Sigmoid colon (tissue), 7 donors: ENCODE data around the gene GSTO1. TPM values are rescaled to one million over a fixed set of nuclear protein-coding genes. Genes with fewer than 3 reads are reported as not detected.

ENCODE experiments used
- DNase-seq: peaks from one replicate; pipeline ENCODE4 v3.0.0-alpha.2; 2019
- H3K27ac ChIP-seq, 4 donors: fragments of 200-600 bp; sonication (generic); one replicate each; pipeline ENCODE4 v1.5.1; 2016 to 2019; ENCODE audit warnings: mild to moderate bottlenecking in 1 of 4
- H3K27me3 ChIP-seq, 3 donors: fragments of 200-600 bp; sonication (generic); one replicate each; pipeline ENCODE4 v1.5.1; 2019; ENCODE audit warnings: mild to moderate bottlenecking in 1 of 3
- H3K36me3 ChIP-seq, 4 donors: fragments of 200-600 bp; sonication (generic); one replicate each; pipeline ENCODE4 v1.5.1; 2016 to 2019
- H3K4me1 ChIP-seq, 4 donors: fragments of 200-600 bp; sonication (generic); one replicate each; pipeline ENCODE4 v1.5.1; 2017 to 2019
- H3K4me3 ChIP-seq, 4 donors: fragments of 200-600 bp; sonication (generic); one replicate each; pipeline ENCODE4 v1.5.1; 2017 to 2019; ENCODE audit warnings: mild to moderate bottlenecking in 2 of 4, moderate library complexity in 1 of 4
- H3K9me3 ChIP-seq, 4 donors: fragments of 200-600 bp in 3 of 4; sonication (generic) in 3 of 4; one replicate each; pipeline versions ENCODE4 v1.5.1 to v1.6.1; 2013 to 2019
- CTCF ChIP-seq, 4 experiments: fragments of 450-650 bp in 3 of 4; fragments of 200-600 bp in 1 of 4; IDR thresholded peaks; one replicate each; pipeline ENCODE4 v1.5.1; 2016 to 2019; ENCODE audit warnings: antibody characterized with exemption in 4 of 4, mild to moderate bottlenecking in 3 of 4, moderate library complexity in 2 of 4
- EP300 ChIP-seq, 4 donors: sonication (generic); formaldehyde crosslinking; IDR thresholded peaks; one replicate each; pipeline ENCODE4 v1.6.1; 2017; ENCODE audit warnings: antibody characterized with exemption in 4 of 4
- POLR2A ChIP-seq, 2 donors: fragments of 450-650 bp; IDR thresholded peaks; one replicate each; pipeline ENCODE4 v1.6.1; 2016; ENCODE audit warnings: antibody characterized with exemption in 2 of 2, mild to moderate bottlenecking in 2 of 2, moderate library complexity in 2 of 2
- POLR2AphosphoS5 ChIP-seq, 4 donors: sonication (generic); formaldehyde crosslinking; IDR thresholded peaks; one replicate each; pipeline ENCODE4 v1.6.1; 2017; ENCODE audit warnings: antibody characterized with exemption in 4 of 4
- WGBS, 2 donors: extraction: QIAGEN DNeasy Blood & Tissue Kit; methylation state at CpG; one replicate each; pipeline ENCODE4 v1.1.7; 2013; 5-methylcytosine and 5-hydroxymethylcytosine counted together
- intact Hi-C: fragments of 100-400 bp; cut with DNase I; formaldehyde crosslinking; loops from one replicate; pipeline ENCODE4 v1.15.1; 2023
- polyA plus RNA-seq, 3 donors: library from polyadenylated mRNA; stranded (reverse); fragments of 200-250 nt; gene quantifications; one replicate each; pipeline ENCODE4 v1.2.3, GENCODE V29; 2013
- total RNA-seq, 4 donors: library from RNA; depleted of rRNA; stranded (reverse); fragments of >200 nt; gene quantifications; one replicate each; pipeline ENCODE4 v1.1.0, GENCODE V29; 2016
- donor health status: healthy with polysubstance abuse.
- donor health status: Bipolar disorder and iron deficiency.
- donor health status: healthy.

GSTO1 gene
- total and polyA plus RNA-seq, 7 donors = 77.5 to 189 (median 141) TPM

- TF ChIP-seq POLR2A (IDR thresholded peaks at IDR 0.05) = no peak
- no peak for TF ChIP-seq EP300 (IDR thresholded peaks at IDR 0.05)
- no peak for TF ChIP-seq POLR2AphosphoS5 (IDR thresholded peaks at IDR 0.05)
- Histone ChIP-seq H3K27me3 (peaks cover 0 to 15% (median 8%) of the 10 kb centered on the region in 3 donors), H3K27ac (no peak overlapping the region), H3K4me3 (no peak overlapping the region), H3K4me1 (peaks cover 0 to 14% (median 8%) of the 10 kb centered on the region in 4 donors), H3K36me3 (no peaks in the 10 kb centered on the region), H3K9me3 (no peaks in the 10 kb centered on the region)
- no peak for DNase-seq
- WGBS, 2 donors = 78 to 88% methylated on average over 1 of the region's 1 CpG
- intact Hi-C loops = no loop called here
These were observed 18.6 kb downstream of the GSTO1 start for GRCh38 chr10:104273286-104273685.

- H3K36me3 ChIP-seq = no peaks in the 10 kb centered on the region
- WGBS, 2 donors = 62 to 84% methylated on average over 4 of the region's 4 CpGs
These were observed 19.3 kb downstream of the GSTO1 start for GRCh38 chr10:104273899-104274575.

GRCh38 chr10:104274762-104275721 is 20.4 kb downstream of the GSTO1 start:
- intact Hi-C loops = no loop called here
- DNase-seq = no peak
- no peaks in the 10 kb centered on the region for H3K36me3 ChIP-seq
- peaks cover 0 to 7% (median 2%) of the 10 kb centered on the region in 4 donors for H3K4me1 ChIP-seq
- 6 to 17% methylated on average over 42 of the region's 42 CpGs for WGBS, 2 donors
- H3K9me3 ChIP-seq = no peaks in the 10 kb centered on the region
- TF ChIP-seq POLR2AphosphoS5 (IDR thresholded peaks at IDR 0.05) (no peak), CTCF (IDR thresholded peaks at IDR 0.05) (peak in 3 of 4 experiments; percentile 48 to 64 (median 51))
- peaks cover 0 to 15% (median 8%) of the 10 kb centered on the region in 3 donors for H3K27me3 ChIP-seq
- peak overlapping the region in 2 of 4 donors; percentile 9 to 25 for H3K4me3 ChIP-seq
- no peak overlapping the region for H3K27ac ChIP-seq

More at GRCh38 chr10:104273899-104274575, 19.3 kb downstream of the GSTO1 start:
- Histone ChIP-seq H3K4me3 (no peak overlapping the region), H3K4me1 (peaks cover 0 to 13% (median 7%) of the 10 kb centered on the region in 4 donors), H3K27ac (no peak overlapping the region), H3K9me3 (no peaks in the 10 kb centered on the region), H3K27me3 (peaks cover 0 to 15% (median 8%) of the 10 kb centered on the region in 3 donors)
- DNase-seq = no peak
- intact Hi-C loops = no loop called here
- TF ChIP-seq POLR2A (IDR thresholded peaks at IDR 0.05) (no peak), CTCF (IDR thresholded peaks at IDR 0.05) (no peak), EP300 (IDR thresholded peaks at IDR 0.05) (no peak), POLR2AphosphoS5 (IDR thresholded peaks at IDR 0.05) (no peak)

- WGBS, 2 donors = 84 to 95% methylated on average over 1 of the region's 1 CpG
These were observed 21.5 kb downstream of the GSTO1 start for GRCh38 chr10:104276192-104276591.

More at GRCh38 chr10:104276192-104276591, 21.5 kb downstream of the GSTO1 start:
- no peak for TF ChIP-seq CTCF (IDR thresholded peaks at IDR 0.05)
- TF ChIP-seq POLR2A (IDR thresholded peaks at IDR 0.05) = no peak
- Histone ChIP-seq H3K4me3 (no peak overlapping the region), H3K27ac (no peak overlapping the region), H3K4me1 (peaks cover 0 to 7% (median 2%) of the 10 kb centered on the region in 4 donors), H3K27me3 (peaks cover 0 to 15% (median 8%) of the 10 kb centered on the region in 3 donors), H3K36me3 (no peaks in the 10 kb centered on the region), H3K9me3 (no peaks in the 10 kb centered on the region)
- no peak for DNase-seq
- intact Hi-C loops = no loop called here
